Erythroblast (primary cell): ENCODE results near the gene MVD.

Source experiments
- DNase-seq, 2 experiments: peaks; one replicate each; lab custom pipeline; 2025; lab: John Stamatoyannopoulos, UW
- GATA1 ChIP-seq: IDR thresholded peaks from 2 replicates; pipeline ENCODE4 v1.6.1; 2011; ENCODE audit warnings: low read depth, mild to moderate bottlenecking, control low read depth, low read length, moderate library complexity
- POLR2A ChIP-seq: IDR thresholded peaks from 2 replicates; pipeline ENCODE4 v1.6.1; 2011; ENCODE audit warnings: mild to moderate bottlenecking, low read length

MVD gene

GRCh38 chr16:88639231-88640038 is 23.5 kb downstream of the MVD start:
- TF ChIP-seq POLR2A = no peak
- TF ChIP-seq GATA1 = no peak
- no peak for DNase-seq

DNA sequence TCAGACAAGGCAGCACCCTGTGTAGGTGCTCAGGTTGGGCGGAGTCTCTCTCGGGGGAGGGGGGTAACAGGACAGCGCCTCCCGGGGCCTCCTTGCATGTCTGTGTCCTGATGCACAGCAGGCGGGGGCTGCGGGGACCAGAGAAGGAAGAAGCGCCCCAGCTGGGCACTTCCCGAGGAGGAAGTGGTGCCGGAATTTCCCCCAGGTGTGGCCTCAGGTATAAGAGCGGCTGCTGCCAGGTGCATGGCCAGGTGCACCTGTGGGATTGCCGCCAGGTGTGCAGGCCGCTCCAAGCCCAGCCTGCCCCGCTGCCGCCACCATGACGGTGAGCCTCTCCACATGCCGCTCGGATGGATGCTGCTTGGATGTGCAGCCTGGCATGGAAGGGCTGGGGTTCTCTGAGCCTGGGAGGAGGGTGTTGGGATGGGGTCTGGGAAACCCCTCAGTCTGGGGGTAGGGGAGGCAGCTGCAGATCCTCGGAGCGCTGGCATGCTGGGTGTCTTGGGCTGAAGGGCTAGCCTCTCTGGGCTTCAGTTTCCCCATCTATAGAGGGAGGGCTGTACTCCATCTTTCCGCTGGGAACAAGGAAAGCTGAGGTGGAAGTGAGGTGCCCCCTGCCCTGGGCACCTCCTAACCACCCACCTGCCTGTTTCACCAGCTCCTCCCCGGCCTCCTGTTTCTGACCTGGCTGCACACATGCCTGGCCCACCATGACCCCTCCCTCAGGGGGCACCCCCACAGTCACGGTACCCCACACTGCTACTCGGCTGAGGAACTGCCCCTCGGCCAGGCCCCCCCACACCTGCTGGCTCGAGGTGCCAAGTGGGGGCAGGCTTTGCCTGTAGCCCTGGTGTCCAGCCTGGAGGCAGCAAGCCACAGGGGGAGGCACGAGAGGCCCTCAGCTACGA is 24.3 kb downstream of the MVD start, which contains the start of gene IL17C:
IL17C (plus strand) TSS at position 250 of the 908 bp plus-strand sequence; CDS start at position 320, 70 bp downstream.
- DNase-seq = no peak
- TF ChIP-seq POLR2A = no peak
- TF ChIP-seq GATA1 = no peak

- DNase-seq = no peak
- TF ChIP-seq POLR2A (no peak), GATA1 (no peak)
These were observed 26.2 kb downstream of the MVD start for GRCh38 chr16:88636488-88637265.

DNA sequence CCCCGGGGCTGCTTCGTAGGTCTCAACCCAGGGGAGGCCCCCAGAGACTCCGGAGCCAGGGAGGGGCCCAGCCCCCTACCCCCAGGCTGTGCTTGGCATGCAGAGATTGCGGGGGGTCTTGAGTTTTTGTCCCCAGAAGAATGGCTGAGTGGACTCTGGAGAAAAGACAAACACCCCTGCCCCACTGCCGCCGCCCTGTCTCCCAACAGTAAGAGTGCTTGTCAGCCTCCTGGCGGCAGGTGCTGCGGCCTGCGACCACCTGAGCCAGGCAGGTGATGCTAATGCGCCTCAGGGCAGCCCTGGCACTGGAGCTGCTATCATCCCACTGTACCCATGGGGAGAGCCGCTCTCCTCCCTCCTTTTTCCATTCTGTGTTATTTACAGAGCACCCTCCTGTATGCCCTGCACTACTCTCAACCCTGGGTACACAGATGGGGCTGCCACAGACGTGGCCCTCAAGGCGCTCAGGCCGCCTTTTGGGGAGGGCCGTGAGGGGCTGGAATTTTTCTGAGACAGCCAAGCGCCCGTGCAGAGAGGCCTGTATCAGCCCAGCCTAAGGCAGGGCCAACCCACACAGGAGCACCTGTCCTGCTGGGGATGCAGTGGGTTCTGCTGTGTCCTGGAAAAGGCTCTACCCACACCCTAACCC is 27.1 kb downstream of the MVD start:
- DNase-seq = no peak
- no peak for TF ChIP-seq POLR2A
- TF ChIP-seq GATA1 = no peak

GRCh38 chr16:88634994-88635670 is 27.8 kb downstream of the MVD start:
- no peak for TF ChIP-seq POLR2A
- TF ChIP-seq GATA1 = no peak
- no peak for DNase-seq

DNA sequence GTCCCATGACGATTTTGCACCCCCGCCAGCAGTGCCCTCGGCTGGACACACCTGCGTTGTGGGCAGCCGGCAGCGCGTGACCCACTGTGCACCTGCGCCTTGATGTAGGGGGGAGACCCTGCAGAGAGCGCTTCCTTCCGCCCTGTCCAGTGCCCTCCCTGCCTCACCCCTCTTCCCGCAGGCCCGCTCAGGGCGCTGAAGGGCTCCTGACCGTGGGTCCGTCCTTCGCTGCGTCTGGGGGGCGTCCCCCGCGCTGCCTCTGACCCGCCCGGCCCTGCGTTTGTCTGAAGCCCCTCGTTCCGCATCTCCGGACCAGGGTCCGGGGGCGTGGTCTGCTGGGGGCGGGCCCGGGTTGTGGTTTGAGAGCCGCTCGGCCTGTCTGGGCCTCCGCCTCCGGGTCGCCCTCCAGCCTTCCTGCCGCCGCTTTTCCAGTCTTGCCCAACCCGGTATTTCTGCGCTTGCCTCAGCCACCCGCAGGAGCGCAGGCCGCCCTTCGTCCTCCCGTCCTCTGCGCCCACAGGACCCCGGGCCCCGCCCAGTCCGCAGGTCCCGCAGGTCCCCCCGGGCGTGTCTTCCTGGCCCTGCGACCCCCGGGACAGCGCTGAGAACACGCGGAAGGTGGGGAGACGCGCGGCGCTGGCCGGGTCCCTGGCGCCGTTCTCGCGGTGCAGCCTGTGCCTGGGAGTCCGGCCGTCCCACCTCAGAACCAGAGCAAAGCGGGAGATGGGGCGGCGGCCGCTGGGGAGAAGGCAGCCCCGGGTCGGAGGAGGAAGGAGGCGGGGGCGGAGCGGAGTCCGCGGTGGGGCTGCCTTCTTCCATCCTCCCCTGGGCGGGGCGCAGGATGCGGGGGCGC is 28.5 kb downstream of the MVD start:
- peak; percentile 37 to 43 for DNase-seq
- no peak for TF ChIP-seq GATA1
- no peak for TF ChIP-seq POLR2A

GRCh38 chr16:88633684-88634140 is 29.2 kb downstream of the MVD start:
- TF ChIP-seq GATA1 (no peak), POLR2A (no peak)
- peak; percentile 30 to 34 for DNase-seq

DNA sequence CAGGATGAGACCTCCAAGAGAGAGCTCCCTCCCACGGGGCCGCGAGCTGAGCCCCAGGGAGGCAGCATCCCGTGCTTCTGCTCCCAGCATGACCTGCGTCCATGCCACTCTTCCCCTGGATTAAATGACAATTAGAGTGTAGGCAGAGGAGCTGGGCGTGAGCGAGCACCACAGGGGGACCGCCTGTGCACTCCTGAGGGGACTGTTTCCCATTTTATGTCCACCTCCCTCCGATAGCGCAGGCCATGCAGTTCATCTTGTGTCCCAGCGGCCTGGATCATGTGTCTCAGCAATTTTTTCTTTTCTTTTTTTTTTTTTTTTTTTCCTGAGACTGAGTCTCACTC is 30.3 kb downstream of the MVD start:
- no peak for DNase-seq
- TF ChIP-seq GATA1 = no peak
- no peak for TF ChIP-seq POLR2A

- DNase-seq = no peak
- TF ChIP-seq POLR2A (no peak), GATA1 (no peak)
These were observed 30.8 kb downstream of the MVD start for GRCh38 chr16:88631920-88632586.

GRCh38 chr16:88631384-88631783 is 31.5 kb downstream of the MVD start:
- DNase-seq = no peak
- TF ChIP-seq GATA1 (no peak), POLR2A (no peak)

DNA sequence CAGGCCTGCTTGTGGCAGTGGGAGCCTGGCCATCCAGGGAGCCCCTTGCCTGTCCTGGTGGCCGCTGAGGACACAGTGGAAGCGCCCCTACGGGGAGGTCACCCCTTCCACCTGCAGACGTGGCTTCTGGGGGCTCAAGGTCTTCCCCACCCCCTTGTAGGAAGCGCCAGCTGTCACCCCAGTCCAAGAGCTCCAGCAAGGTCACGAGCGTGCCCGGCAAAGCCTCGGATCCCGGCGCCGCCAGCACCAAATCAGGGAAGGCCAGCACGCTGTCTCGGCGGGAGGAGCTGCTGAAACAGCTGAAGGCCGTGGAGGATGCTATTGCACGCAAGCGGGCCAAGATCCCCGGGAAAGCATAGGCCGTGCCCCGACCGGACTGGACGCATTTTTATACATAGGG is 31.9 kb downstream of the MVD start:
- no peak for DNase-seq
- TF ChIP-seq GATA1 = no peak
- TF ChIP-seq POLR2A = no peak
